ENCODE data around the gene FALEC. TPM values are rescaled to one million over a fixed set of nuclear protein-coding genes. Genes with fewer than 3 reads are reported as not detected.

The FALEC gene
- polyA plus RNA-seq, 1 experiment: not detected

- no peaks in the 10 kb centered on the region for H3K27me3 ChIP-seq (ENCODE audit: control insufficient read depth, insufficient read depth, low read length)
- TF ChIP-seq, protein P1, sequence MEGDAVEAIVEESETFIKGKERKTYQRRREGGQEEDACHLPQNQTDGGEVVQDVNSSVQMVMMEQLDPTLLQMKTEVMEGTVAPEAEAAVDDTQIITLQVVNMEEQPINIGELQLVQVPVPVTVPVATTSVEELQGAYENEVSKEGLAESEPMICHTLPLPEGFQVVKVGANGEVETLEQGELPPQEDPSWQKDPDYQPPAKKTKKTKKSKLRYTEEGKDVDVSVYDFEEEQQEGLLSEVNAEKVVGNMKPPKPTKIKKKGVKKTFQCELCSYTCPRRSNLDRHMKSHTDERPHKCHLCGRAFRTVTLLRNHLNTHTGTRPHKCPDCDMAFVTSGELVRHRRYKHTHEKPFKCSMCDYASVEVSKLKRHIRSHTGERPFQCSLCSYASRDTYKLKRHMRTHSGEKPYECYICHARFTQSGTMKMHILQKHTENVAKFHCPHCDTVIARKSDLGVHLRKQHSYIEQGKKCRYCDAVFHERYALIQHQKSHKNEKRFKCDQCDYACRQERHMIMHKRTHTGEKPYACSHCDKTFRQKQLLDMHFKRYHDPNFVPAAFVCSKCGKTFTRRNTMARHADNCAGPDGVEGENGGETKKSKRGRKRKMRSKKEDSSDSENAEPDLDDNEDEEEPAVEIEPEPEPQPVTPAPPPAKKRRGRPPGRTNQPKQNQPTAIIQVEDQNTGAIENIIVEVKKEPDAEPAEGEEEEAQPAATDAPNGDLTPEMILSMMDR (IDR thresholded peaks at IDR 0.05; ENCODE audit: insufficient read depth, low read depth, low read length): no peak
- no peak for DNase-seq (ENCODE audit: low read depth)
- H3K4me3 ChIP-seq (ENCODE audit: low read depth, low read length): peak overlapping the region; percentile 61
- ChIA-PET POLR2A (interaction anchor here (0.6 to 1.1 kb wide), 2 partner anchors 10 to 18 kb away, joined by 4 read pairs; no protein-coding TSS in a partner anchor), CTCF (interaction anchor here (0.6 to 4.9 kb wide), 6 partner anchors 16 to 737 kb away, joined by 3 to 37 read pairs (median 3); partner anchors contain the start of gene TARS2)
- H3K36me3 ChIP-seq (ENCODE audit: control insufficient read depth, insufficient read depth, low read length): peaks cover 5% of the 10 kb centered on the region
Observed at GRCh38 chr1:150514913-150515327, 632 bp upstream of the FALEC start.

DNA sequence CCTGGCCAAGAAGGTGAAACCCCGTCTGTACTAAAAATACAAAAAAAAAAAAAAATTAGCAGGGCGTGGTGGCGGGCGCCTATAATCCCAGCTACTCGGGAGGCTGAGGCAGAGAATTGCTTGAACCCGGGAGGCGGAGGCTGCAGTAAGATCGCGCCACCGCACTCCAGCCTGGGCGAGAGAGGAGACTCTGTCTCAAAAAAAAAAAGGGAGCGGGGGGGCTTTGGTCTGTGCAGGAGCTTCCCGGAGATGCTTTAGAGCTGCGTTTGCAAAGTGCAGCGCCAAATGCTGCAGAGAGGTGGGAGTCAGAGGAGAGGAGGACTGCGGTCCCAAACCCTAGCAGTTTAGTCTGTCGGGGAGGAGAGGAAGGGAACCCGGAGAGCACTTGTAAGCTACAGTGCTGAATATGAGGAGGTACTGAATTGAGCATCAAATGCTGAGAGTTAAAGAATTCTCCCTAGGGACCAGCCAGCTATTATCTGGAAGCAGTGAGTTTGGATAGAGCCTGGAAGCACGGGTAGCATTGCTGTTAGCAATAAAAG, 569 bp downstream of the FALEC start:
- TF ChIP-seq, protein P1 (IDR thresholded peaks at IDR 0.05; ENCODE audit: insufficient read depth, low read depth, low read length): 0 out of 2 replicates have a peak, but pooled peaks have one; percentile 16
- Histone ChIP-seq H3K27me3 (ENCODE audit: control insufficient read depth, insufficient read depth, low read length) (no peaks in the 10 kb centered on the region), H3K36me3 (ENCODE audit: control insufficient read depth, insufficient read depth, low read length) (peaks cover 5% of the 10 kb centered on the region), H3K4me3 (ENCODE audit: low read depth, low read length) (peak overlapping the region; percentile 61)
- POLR2A ChIA-PET: interaction anchor here (0.5 to 1.2 kb wide), 5 partner anchors 8 to 249 kb away, joined by 3 to 14 read pairs (median 4); partner anchors contain the start of genes CTSS and ECM1
- CTCF ChIA-PET: interaction anchor here (0.8 to 4.9 kb wide), 8 partner anchors 9 to 153 kb away, joined by 3 to 37 read pairs (median 3); partner anchors contain the start of gene TARS2
- no peak for DNase-seq (ENCODE audit: low read depth)

GRCh38 chr1:150516616-150517015, 1.1 kb downstream of the FALEC start:
- H3K27me3 ChIP-seq (ENCODE audit: control insufficient read depth, insufficient read depth, low read length): no peaks in the 10 kb centered on the region
- H3K4me3 ChIP-seq (ENCODE audit: low read depth, low read length): no peak overlapping the region
- TF ChIP-seq, protein P1 (IDR thresholded peaks at IDR 0.05; ENCODE audit: insufficient read depth, low read depth, low read length): 0 out of 2 replicates have a peak, but pooled peaks have one; percentile 1
- peaks cover 2% of the 10 kb centered on the region for H3K36me3 ChIP-seq (ENCODE audit: control insufficient read depth, insufficient read depth, low read length)
- no peak for DNase-seq (ENCODE audit: low read depth)
- ChIA-PET POLR2A (interaction anchor here (0.6 to 1.2 kb wide), 2 partner anchors 9 to 62 kb away, joined by 3 to 6 read pairs; partner anchors contain the start of gene ECM1), CTCF (interaction anchor here (0.8 to 4.9 kb wide), 6 partner anchors 9 to 153 kb away, joined by 3 to 37 read pairs (median 4); no protein-coding TSS in a partner anchor)

DNA sequence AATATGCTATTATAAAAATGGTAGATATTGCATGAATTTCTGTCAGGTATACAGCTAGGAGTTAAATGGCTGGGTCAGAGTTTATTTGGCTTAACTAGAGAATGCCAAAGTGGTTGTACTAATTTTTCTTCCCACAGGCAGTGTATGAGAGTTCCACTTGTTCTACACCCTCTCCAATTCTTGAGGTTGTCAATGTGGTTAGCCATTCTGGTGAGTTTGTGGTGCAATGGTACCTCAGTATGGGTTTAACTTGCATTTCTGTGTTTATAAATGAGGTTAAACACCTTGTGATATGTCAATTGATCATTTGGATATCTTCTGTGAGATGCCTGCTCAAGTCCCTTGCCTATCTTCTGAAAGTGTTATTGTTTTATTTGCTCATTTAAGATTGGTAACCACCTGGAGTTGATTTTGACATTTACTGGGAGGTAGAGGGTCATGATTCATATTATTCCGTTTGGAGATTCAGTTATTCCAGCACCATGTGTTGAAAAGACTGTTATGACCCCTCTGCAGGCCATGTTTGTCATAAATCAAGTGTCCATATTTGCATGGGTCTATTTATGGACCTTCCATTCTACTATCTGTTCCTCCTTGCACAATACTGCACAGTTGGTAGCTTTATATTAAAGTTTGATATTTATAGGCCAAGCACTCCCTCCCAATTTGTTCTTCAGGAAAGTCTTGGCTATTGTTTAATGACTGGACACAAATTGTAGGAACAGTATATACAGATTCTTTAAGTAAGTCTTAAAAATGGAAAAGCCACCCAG, 5.8 kb downstream of the FALEC start:
- DNase-seq (ENCODE audit: low read depth): no peak
- ChIA-PET POLR2A (no interaction called here), CTCF (interaction anchor here (0.9 kb wide), 1 partner anchor 23 kb away, joined by 3 read pairs; no protein-coding TSS in a partner anchor)
- Histone ChIP-seq H3K4me3 (ENCODE audit: low read depth, low read length) (no peak overlapping the region), H3K36me3 (ENCODE audit: control insufficient read depth, insufficient read depth, low read length) (no peaks in the 10 kb centered on the region), H3K27me3 (ENCODE audit: control insufficient read depth, insufficient read depth, low read length) (no peaks in the 10 kb centered on the region)
- TF ChIP-seq, protein P1 (IDR thresholded peaks at IDR 0.05; ENCODE audit: insufficient read depth, low read depth, low read length): no peak

- no peaks in the 10 kb centered on the region for H3K36me3 ChIP-seq (ENCODE audit: control insufficient read depth, insufficient read depth, low read length)
- TF ChIP-seq, protein P1 (IDR thresholded peaks at IDR 0.05; ENCODE audit: insufficient read depth, low read depth, low read length): no peak
- ChIA-PET POLR2A (no interaction called here), CTCF (interaction anchor here (1.2 kb wide), 1 partner anchor 8 kb away, joined by 3 read pairs; no protein-coding TSS in a partner anchor)
- DNase-seq (ENCODE audit: low read depth): no peak
- no peaks in the 10 kb centered on the region for H3K27me3 ChIP-seq (ENCODE audit: control insufficient read depth, insufficient read depth, low read length)
- no peak overlapping the region for H3K4me3 ChIP-seq (ENCODE audit: low read depth, low read length)
Observed at GRCh38 chr1:150525348-150525747, 9.8 kb downstream of the FALEC start.

Data from BJ (cell line).